ENCODE data around the gene DENND4A.

DENND4A gene

GRCh38 chr15:65792138-65792987 lies at the start of gene DENND4A:
Gene DENND4A (minus strand): TSS chr15:65792293. CDS start chr15:65756450, 35,843 bp downstream.
- peak; percentile 84 to 98 (median 96) for DNase-seq

DNA sequence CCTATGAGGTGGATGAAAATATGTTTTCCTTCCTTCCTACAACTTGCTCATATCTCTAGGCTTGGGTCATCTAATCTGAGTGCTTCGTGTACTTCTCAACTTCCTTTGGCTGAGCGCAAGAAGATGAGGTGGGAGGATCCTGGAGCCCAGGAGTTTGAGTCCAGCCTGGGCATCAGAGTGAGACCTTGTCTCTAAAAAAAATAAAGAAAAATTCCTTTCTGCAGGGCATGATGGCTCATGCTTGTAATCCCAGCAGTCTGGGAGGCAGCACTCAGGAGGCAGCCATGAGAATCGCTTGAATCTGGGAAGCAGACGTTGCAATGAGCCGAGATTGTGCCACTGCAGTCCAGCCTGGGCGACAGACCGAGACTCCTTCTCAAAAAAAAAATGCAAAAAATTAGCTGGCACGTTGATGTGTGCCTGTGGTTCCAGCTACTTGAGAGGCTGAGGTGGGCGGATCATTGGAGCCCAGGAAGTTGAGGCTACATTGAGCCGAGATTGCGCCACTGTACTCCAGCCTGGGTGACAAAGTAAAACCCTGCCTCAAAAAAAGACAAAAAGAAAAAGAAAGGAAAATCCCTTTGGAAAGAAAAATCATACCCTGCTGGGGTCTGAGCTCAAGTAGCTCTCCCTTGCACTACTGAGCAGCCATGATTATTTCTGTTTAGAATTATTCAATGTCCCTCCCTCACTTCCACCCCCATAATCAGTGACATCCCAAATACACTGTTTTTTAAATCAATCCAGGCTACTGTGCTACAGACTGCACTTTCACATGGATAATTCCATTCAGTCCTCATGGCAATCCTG lies 49.2 kb upstream of the DENND4A start:
- no peak for DNase-seq

GRCh38 chr15:65839985-65840384 lies 47.9 kb upstream of the DENND4A start:
- DNase-seq, result no peak

GRCh38 chr15:65839354-65839901 lies 47.3 kb upstream of the DENND4A start:
- DNase-seq, result no peak

- peak in 2 of 14 donors; percentile 4 to 30 for DNase-seq
These were observed 45.5 kb upstream of the DENND4A start for GRCh38 chr15:65837301-65838294.

DNA sequence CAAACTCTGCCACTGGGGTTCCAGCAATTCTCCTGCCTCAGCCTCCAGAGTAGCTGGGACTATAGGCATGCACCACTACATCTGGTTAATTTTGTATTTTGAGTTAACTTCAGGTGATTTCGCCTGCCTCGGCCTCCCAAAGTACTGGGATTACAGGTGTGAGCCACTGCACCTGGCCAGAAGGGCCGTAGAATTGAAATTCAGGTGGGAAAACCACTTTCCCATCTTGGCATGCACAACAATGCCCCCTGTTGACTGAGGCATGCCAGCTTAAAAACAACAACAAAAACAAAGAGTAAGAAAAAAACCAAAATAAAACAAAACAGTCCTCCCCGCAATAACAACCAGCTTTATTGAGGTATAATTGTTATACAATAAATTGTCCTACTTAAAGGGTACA lies 44.6 kb upstream of the DENND4A start:
- no peak for DNase-seq

GRCh38 chr15:65835447-65835846 lies 43.4 kb upstream of the DENND4A start:
- DNase-seq, result no peak

DNA sequence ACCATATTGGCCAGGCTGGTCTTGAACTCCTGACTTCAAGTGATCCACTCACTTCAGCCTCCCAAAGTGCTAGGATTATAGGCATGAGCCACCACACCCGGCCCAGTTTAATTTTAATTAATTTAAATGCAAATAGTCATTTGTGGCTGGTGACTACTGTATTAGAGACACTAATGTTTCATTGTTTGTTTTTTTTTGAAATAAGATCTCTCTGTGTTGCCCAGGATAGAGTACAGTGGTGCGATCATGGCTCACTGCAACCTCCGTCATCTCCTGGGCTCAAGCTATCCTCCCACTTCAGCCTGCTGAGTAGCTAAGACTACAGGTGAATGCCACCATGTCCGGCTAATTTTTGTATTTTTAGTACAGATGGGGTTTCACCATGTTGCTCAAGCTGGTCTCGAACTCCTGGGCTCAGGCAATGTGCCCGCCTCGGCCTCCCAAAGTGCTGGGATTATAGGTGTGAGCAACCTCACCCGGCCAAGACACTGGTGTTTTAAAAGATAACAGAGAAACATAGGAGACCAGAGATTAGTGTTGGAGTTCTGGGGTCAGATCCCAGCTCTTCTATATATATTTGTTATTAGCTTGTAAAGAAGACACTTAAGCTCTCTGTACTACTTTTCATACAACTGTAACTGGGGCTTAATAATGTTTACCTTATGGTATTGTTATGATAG lies 42.6 kb upstream of the DENND4A start:
- DNase-seq, result no peak

GRCh38 chr15:65833501-65834205 lies 41.6 kb upstream of the DENND4A start:
- DNase-seq, result peak in 1 of 14 donors; percentile 7

- peak in 13 of 14 donors; percentile 26 to 98 (median 66) for DNase-seq
These were observed 40.7 kb upstream of the DENND4A start for GRCh38 chr15:65832549-65833364.

GRCh38 chr15:65829130-65829764 lies 37.2 kb upstream of the DENND4A start:
- DNase-seq, result no peak

DNA sequence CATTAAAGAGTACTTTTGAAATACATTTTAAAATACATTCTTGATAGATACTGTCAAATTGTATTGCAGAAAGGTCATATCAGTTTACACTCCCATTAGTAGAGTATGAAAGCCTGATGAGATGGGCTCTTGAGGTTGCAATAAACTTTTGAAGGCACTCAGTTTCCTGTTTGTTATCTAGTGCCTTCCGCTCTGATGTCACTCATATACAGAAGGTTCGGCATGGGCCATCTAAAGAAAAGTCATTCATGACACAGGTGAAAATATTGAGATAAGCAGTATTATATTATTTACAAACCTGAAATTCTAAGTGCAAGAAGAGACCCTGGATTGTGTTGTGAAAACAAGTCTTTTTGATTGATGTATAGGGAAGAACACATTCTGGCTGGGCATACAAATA lies 36.5 kb upstream of the DENND4A start:
- no peak for DNase-seq

- DNase-seq, result no peak
These were observed 35.0 kb upstream of the DENND4A start for GRCh38 chr15:65827065-65827464.

DNA sequence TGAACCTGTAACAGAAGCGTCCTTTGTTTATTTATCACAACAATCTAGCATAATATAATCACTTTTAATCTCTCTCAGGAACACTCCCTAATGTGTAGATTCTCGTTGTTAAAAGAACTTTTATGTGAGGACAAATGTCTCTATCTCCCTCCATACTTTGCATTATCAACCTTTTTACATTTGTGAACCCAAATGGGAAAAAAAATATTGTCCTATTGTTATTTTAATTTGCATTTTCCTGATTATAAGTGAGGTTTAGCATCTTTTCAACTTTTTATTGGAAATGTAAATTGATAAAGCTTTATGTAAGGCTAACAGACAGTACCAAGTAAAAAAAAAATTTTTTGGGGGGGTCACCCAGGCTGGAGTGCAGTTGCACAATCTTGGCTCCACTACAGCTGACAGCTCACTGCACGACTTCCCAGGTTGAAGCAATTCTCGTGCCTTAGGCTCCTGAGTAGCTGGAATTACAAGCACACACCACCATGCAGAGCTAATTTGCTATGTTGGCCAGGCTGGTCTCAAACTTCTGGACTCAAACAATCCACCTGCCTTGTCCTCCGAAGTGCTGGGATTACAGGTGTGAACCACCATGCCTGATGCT lies 33.0 kb upstream of the DENND4A start:
- DNase-seq, result no peak

DNA sequence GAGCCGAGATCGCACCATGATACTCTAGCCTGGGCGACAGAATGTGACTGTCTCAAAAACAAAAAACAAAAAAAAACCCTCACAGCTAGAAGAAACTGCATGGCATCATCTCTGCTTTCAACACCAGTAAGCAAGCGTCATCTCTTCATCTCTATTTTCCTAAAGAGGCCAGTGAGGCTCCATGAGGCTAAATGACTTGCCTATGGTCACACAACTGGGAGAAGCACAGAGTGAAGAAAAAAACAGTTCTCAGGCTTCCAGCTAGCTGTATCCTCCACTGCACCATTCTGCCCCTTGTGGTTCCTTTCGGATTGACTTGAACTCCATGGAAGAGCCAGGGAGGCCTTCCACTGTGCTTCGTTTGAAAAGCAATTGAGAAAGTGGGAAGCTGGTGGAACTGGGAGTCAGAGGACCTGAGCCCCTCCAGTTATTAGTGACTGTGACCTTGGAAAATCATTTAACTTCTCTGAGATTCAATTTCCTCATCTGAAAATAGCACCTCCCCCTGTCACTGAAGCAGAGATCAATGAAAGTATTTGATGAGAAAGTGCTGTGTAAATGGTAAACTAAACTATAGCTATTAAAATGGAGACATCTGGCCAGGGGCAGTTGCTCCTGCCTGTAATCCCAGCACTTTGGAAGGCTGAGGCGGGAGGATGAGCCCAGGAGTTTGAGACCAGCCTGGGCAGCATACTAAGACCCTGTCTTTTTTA lies 32.1 kb upstream of the DENND4A start:
- peak in 4 of 14 donors; percentile 2 to 27 (median 11) for DNase-seq

DNA sequence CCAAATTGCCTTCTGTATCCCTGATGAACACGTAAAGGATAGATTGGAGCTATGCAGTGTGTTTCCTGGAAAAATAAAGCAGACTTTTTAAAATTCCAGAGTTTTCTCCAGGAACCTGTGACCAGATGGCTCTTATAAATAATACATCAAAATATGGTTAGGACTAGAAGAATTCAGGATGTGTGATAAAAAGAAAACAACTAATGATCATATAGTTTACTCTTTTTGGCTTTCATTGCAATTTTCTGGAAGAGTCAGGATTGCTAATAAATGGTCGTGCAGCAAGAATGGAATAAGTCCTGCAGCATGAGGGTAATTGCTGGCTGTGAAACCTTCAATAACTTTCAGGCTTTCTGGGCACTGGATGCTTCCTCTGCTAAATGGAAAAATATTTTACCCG lies 30.2 kb upstream of the DENND4A start:
- no peak for DNase-seq

GRCh38 chr15:65821070-65821469 lies 29.0 kb upstream of the DENND4A start:
- no peak for DNase-seq

GRCh38 chr15:65819563-65819960 lies 27.5 kb upstream of the DENND4A start:
- DNase-seq, result no peak

Measured in C1 segment of cervical spinal cord (tissue), 14 donors.